HG02970 (cell line): ENCODE measurements around the gene KRT71.
"Not testable (repeated sequence)": the region's sequence is repeated elsewhere in the genome, so short reads cannot be mapped to it uniquely, and the experiment has no call there.

Source experiments
- ATAC-seq: cut with Tn5 transposase; IDR thresholded peaks from one replicate; pipeline ENCODE4 v1.9.1; 2021; ENCODE audit warnings: mild to moderate bottlenecking, moderate library complexity, moderate number of reproducible peaks; ENCODE audit not compliant: unreplicated experiment, low FRiP score

KRT71 gene

GRCh38 chr12:52552681-52553195 is at the start of gene KRT71:
TSS of gene KRT71 (minus strand) at chr12:52553145. CDS start at chr12:52553077, 68 bp downstream.
- ATAC-seq, result no peak

- no peak for ATAC-seq
Measured at GRCh38 chr12:52602552-52602951, 49.6 kb upstream of the KRT71 start.

DNA sequence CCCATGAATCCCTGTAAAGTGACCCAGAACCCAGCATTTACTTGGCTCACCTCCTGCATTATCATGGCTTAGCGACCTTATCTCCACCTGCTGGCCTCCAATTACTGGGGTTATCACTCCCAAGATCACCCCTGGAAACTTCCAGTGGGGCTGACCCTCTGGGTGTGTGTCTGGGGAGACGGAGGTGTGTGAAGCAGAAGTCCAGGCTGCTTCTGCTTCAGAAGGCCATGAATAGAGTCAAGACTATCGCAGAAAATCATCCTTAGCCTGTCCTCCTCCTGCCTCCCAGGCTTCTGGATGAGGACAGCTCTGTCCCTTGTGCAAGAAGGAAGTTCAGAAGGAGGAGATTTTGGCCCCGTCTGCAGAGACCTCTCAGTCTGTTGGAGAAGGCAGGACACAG is 48.7 kb upstream of the KRT71 start:
- no peak for ATAC-seq

GRCh38 chr12:52600941-52601481 is 48.1 kb upstream of the KRT71 start, which contains the start of gene KRT72:
TSS of gene KRT72 (minus strand) at chr12:52601463. CDS start at chr12:52601452, 11 bp downstream.
- no peak for ATAC-seq

DNA sequence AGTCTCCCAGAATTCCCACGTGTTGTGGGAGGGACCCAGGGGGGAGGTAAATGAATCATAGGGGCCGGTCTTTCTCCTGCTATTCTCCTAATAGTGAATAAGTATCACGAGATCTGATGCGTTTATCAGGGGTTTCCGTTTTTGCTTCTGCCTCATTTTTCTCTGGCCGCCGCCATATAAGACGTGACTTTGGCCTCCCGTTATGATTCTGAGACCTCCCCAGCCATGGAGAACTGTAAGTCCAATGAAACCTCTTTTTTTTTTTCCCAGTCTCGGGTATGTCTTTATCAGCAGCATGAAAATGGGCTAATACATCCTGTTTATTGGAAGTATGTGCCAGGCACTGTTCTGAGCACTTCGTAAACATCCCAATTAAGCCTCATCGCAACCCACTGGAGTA is 47.5 kb upstream of the KRT71 start:
- ATAC-seq, result no peak

DNA sequence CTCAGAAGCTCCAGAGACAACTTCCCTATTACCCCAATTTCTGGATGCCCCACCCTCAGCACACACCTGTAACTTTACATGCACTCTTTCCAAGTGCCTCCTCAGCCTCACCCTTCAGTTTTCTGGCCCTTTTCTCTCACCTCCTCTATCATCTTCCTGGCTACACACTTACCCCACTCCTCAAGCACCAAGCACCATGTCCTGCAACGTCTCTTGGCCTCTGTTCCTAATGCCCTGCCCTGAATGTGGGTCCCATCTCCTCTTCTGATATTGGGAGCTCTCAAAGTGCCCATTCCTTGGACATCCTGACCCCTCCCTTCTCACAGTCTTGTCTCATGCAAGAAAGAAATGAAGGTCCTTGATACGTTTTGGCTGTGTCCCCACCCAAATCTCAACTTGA is 47.1 kb upstream of the KRT71 start:
- ATAC-seq, result no peak

GRCh38 chr12:52598966-52599365 is 46.0 kb upstream of the KRT71 start:
- no peak for ATAC-seq

GRCh38 chr12:52594237-52594636 is 41.3 kb upstream of the KRT71 start:
- not testable (repeated sequence) for ATAC-seq

DNA sequence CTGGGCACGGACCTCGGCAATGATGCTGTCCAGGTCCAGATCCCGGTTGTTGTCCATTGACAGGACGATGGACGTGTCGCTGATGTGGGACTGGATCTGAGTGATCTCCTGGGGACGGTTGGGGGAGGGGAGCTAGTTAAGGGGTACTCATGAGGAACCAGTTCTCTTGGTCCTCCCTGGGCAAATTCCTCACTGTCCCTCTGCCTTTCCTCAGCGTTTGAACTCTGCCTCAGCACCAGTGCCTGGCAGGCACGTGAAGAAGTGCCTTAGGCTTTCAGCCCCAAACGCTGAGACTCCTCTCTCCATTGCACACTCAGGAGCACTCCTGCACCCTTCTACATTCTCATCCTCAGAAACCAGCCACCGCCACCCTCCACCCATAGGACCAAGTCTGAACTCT is 38.6 kb upstream of the KRT71 start:
- ATAC-seq, result no peak

- ATAC-seq, result no peak
Measured at GRCh38 chr12:52590021-52590420, 37.1 kb upstream of the KRT71 start.

- ATAC-seq, result no peak
Measured at GRCh38 chr12:52587563-52587962, 34.6 kb upstream of the KRT71 start.

DNA sequence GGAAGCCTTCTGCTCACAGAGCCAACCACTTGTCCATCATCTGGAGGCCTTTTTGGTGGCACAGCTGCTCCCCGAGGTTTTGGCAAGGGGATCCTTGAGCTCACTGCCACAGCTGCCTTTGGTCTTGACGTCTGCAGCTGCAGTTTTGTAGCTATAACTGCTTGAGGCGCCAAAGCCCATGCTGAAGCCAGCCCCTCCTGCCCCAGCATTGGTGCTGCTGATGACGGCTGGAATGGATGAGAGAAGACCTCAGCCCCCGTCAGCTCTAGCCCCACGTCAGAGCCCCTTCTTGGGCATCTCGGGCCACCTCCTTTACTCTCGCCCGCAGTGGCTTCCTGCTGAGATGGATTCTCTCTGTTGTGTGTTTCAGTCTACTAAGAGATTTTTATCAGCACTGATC is 33.0 kb upstream of the KRT71 start:
- ATAC-seq, result no peak

DNA sequence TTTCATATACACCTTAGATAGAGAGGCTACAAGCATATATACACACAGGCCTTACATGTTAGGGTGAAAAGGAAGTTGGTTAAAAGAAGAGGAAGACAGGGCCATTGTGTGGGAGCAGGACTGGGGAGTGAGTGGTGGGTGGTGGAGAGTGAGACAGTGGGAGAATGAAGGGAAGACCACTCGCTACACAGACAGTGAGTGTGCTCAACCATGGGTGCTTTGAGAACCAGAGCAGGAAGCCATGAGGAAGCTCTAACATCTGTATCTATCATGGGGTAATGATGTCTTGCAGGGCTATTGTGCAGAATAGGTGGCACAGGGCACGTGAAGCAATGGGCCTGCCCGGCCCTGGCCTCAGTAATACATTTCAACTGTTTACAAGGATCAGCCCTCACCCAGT is 32.1 kb upstream of the KRT71 start:
- ATAC-seq, result no peak

- no peak for ATAC-seq
Measured at GRCh38 chr12:52584156-52584682, 31.3 kb upstream of the KRT71 start.

DNA sequence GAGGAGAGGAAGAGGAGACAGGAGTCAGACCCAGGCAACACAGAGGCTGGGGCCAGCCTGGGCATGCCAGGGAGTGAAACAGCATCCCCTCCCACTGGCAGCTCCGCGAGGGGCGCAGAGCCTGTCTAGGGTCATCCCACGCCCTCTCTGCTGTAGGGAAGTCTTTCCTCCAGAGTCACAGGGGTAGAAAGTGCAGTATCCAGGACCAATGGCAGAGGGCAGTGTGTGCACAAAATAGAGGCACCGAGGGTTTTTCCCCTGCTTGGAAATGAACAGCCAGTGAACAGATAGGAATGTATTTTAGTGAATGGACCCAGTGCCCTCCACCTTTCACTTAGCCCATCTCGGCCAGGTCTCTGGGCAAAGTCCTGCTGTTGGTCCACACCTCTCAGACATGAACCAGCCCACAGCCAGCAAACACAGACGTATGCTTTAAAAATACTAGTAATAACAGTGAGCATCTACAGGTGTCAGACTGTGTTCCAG is 30.1 kb upstream of the KRT71 start:
- ATAC-seq, result no peak

GRCh38 chr12:52582486-52582885 is 29.5 kb upstream of the KRT71 start:
- no peak for ATAC-seq

DNA sequence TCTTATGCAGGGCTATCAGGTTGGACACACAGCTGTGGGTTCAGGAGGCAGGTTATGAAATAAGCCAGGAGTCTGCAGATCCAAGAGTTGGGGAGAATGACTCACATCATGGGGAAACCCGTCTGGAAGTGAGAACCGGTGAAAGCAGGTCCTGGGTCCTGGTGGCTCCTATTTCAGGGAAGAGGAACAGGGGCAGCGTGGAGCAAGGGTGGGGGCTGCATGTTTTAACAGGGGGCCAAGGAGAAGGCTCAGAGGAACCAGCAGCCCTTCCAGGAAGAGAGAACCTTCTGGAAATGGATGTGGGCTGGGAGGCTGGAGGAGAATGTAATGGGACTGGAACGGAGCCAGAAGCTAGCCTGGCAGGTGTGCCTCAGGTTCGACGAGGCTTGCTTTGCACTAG is 28.5 kb upstream of the KRT71 start:
- no peak for ATAC-seq

DNA sequence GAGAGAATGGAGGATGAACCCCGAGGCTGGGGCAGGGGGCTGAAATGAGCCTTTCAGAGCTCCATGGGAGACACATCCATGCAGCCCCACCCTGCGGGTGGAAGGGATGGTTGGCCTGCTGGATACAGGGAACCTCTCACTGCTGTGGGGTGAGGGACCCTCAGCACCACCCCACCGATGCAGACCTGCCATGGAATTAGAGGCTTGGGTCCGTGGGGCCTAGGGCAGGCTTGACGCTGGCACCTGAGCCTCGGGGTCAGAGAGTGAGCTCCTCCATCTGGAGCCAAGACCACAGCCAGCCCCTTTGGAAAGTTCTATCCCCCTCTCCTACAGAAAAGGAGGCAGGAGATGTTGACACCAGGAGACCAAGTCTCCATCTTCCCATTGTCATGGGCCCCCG is 28.1 kb upstream of the KRT71 start:
- no peak for ATAC-seq

- no peak for ATAC-seq
Measured at GRCh38 chr12:52580496-52580895, 27.6 kb upstream of the KRT71 start.

GRCh38 chr12:52579468-52580465 is 26.8 kb upstream of the KRT71 start:
- no peak for ATAC-seq

GRCh38 chr12:52578469-52578868 is 25.5 kb upstream of the KRT71 start:
- ATAC-seq, result no peak
